Stomach (tissue), 4 donors: ENCODE measurements around the gene NOS1.

Experiments
- EP300 ChIP-seq: sonication (generic); formaldehyde crosslinking; IDR thresholded peaks from one replicate; pipeline ENCODE4 v1.6.1; 2017; ENCODE audit warnings: antibody characterized with exemption
- POLR2AphosphoS5 ChIP-seq, 3 donors: sonication (generic); formaldehyde crosslinking; IDR thresholded peaks; one replicate each; pipeline ENCODE4 v1.6.1; 2016; ENCODE audit warnings: antibody characterized with exemption in 3 of 3
- TF ChIP-seq, protein P1 (sequence below), 7 experiments: fragments of 450-650 bp in 4 of 7; fragments of 200-600 bp in 3 of 7; sonication (generic) in 3 of 7; IDR thresholded peaks; one replicate each; pipeline ENCODE4 v1.5.1; 2016 to 2019; ENCODE audit warnings: antibody characterized with exemption in 7 of 7, control low read depth in 2 of 7, mild to moderate bottlenecking in 1 of 7

DNA sequence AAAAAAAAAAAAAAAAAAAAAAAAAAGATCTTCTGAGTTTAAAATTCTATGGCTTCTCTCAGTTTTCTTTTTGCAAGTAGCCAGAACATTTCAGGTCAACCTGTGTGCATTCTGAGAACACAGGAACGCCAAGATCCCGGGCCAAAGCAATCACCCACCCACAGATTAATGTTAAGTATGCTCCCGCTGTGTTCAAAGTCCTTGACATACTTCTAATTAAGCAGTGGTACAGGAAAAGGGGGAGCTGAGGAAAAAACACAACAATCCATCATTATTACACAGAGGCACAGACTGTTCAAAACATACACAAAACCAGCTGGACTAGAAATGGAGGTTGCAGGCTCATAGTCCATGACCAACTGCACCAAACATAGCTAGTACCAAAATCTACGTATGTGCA is 174.0 kb downstream of the NOS1 start:
- TF ChIP-seq EP300: no peak
- TF ChIP-seq, protein P1, sequence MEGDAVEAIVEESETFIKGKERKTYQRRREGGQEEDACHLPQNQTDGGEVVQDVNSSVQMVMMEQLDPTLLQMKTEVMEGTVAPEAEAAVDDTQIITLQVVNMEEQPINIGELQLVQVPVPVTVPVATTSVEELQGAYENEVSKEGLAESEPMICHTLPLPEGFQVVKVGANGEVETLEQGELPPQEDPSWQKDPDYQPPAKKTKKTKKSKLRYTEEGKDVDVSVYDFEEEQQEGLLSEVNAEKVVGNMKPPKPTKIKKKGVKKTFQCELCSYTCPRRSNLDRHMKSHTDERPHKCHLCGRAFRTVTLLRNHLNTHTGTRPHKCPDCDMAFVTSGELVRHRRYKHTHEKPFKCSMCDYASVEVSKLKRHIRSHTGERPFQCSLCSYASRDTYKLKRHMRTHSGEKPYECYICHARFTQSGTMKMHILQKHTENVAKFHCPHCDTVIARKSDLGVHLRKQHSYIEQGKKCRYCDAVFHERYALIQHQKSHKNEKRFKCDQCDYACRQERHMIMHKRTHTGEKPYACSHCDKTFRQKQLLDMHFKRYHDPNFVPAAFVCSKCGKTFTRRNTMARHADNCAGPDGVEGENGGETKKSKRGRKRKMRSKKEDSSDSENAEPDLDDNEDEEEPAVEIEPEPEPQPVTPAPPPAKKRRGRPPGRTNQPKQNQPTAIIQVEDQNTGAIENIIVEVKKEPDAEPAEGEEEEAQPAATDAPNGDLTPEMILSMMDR (IDR thresholded peaks at IDR 0.05): no peak
- TF ChIP-seq POLR2AphosphoS5 (IDR thresholded peaks at IDR 0.05): no peak
